Activated T-cell treated with anti-CD3 and anti-CD28 coated beads for 24 hours (primary cell): Measurements from ENCODE around the gene CASP9.
"Not testable (repeated sequence)": the region's sequence is repeated elsewhere in the genome, so short reads cannot be mapped to it uniquely, and the experiment has no call there.

ENCODE experiments used
- DNase-seq: peaks from one replicate; pipeline ENCODE4 v3.0.0-alpha.2; 2020; ENCODE audit warnings: low read depth

Gene CASP9

GRCh38 chr1:15500184-15501178 lies 23.5 kb downstream of the CASP9 start:
- DNase-seq: no peak

DNA sequence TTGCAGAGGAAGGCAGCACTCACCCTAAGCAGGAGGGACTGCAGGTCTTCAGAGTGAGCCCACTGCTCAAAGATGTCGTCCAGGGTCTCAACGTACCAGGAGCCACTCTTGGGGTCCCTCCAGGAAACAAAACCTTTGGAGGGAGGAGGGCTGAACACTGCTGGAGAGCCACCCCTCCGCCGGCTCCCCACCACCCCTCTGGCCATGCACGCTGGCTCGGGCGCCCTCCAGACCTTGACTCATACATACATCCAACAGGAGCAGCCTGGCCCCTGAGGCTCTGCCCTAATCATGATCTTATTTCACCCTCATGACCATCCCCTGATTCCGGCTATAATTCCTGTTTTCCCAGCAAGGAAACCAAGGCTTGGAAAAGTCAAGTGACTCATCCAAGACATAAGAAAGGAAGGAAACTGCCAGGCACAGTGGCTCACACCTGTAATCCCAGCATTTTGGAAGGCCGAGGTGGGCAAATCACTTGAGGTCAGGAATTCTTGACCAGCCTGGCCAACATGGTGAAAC lies 30.1 kb downstream of the CASP9 start:
- DNase-seq: no peak

- no peak for DNase-seq
Measured at GRCh38 chr1:15492596-15492995, 31.4 kb downstream of the CASP9 start.

DNA sequence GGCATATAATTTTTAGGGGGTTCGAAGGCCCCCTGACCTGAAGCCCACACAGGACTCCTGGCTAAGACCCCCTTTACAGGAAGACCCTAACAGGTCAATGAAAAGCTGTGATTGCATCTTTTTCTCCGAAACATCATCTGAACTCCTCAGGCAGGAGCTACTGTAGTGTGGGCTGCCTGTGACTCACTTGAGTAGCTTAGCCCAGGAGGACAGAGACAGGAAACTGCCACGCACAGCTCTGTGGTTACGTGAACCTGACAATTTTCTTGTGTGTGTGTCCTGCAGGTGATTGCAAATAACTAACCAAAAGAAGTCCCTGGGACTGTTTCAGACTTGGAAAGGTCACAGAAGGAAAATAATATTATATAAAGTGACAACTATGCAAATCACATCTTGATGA lies 33.0 kb downstream of the CASP9 start:
- not testable (repeated sequence) for DNase-seq

DNA sequence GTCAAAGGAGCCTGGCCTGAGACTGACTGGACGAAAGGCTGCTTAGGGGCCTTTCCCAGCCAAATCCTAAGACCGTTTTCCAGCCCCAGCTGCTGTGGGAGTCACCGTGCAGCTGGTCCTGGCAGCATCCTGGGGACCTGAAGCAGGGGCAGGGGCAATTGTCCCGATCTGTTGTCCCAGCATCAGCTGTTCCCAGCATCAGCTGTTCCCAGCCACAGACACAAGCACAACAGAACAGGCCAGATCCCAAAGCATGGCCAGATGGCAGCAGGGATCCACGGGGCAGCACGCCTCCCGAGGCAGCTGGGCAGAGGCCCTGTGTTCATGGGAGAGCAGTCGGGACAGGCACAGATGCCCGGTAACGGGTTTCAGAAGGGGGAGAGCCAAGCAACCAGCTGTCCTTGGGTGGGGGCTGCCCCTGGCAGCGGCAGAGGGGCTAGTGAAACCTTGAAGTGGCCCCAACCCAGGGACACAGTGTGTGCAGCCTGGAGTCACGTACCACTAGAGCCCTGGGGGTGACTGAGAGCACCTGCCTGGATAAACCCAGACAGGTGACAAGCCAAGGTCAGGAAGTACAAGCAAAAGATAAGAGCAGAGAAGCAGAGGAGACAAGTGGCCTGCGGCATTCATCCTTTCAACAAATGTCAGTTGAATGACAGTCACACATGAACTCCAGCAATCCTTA lies 34.8 kb downstream of the CASP9 start:
- no peak for DNase-seq

- DNase-seq: no peak
Measured at GRCh38 chr1:15488371-15488770, 35.6 kb downstream of the CASP9 start.

- not testable (repeated sequence) for DNase-seq
Measured at GRCh38 chr1:15486844-15487610, 37.0 kb downstream of the CASP9 start.

GRCh38 chr1:15485636-15486035 lies 38.4 kb downstream of the CASP9 start:
- no peak for DNase-seq

DNA sequence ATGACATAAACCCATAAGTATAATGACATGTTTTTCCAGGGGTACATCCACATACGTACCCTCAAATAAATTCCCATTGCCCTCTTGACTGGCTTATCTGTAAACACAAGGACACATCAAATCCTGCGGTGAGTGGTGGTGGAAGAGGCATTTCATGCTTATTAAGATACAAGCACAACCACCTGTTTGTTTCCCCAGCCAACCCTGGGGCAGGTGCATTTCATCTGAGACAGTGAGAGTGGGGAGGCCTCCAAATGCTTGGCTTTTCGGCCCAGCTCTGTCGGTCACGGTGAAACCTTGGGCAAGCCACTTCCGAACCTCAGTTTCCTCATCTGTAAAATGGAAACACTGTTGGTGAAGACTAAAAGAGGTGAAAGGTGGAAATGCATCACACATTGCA lies 39.6 kb downstream of the CASP9 start:
- not testable (repeated sequence) for DNase-seq

- DNase-seq: no peak
Measured at GRCh38 chr1:15483971-15484370, 40.0 kb downstream of the CASP9 start.

DNA sequence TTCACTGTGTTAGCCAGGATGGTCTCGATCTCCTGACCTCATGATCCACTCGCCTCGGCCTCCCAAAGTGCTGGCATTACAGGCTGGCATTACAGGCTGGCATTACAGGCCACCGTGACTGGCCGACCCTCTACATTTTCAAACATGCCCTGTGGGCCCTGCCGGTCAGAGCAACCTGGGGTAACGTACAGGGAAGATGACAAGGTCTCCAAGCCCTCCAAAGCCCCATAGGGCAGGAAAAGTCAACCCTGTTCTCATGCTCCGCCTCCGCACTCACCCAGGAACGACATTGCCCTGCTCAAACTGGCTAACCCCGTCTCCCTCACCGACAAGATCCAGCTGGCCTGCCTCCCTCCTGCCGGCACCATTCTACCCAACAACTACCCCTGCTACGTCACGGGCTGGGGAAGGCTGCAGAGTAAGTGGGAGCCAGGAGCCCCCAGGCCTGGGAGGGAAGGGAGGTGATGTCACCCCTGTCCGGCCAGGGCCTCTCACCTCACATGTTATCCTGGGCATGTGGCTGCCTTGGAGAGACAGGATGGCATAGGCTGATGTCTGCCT lies 41.0 kb downstream of the CASP9 start:
- not testable (repeated sequence) for DNase-seq

- not testable (repeated sequence) for DNase-seq
Measured at GRCh38 chr1:15482455-15482854, 41.6 kb downstream of the CASP9 start.

DNA sequence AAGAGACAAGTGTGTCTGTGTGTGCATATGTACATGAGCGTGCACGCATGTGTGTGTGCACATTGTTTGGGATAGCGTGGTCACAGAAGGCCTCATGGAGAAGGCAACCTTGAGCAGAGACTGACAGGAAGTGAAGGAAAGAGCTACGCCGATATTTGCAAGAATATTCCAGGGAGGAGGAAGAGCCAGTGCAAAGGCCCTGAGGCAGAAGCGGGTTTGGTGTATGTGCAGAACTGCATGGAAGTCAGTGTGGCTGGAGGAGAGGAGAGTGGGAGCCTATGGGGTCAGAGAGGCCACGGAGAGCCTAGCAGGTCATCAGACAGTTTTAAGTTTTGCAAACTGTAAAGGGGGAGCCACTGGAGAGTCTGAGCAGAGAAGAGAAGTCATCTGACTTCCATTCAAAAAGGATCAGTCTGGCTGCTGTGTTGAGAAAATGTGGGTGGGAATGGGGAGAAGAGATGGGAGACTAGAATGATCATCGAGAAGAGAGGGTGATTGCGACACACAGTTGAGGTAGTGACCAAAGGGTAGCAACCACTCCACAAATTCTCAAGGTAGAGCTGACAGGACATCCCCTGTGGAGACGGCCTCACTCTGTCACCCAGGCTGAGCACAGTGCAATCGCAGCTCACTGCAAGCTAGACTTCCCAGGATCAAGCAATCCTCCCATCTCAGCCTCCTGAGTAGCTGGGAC lies 44.2 kb downstream of the CASP9 start:
- DNase-seq: no peak

DNA sequence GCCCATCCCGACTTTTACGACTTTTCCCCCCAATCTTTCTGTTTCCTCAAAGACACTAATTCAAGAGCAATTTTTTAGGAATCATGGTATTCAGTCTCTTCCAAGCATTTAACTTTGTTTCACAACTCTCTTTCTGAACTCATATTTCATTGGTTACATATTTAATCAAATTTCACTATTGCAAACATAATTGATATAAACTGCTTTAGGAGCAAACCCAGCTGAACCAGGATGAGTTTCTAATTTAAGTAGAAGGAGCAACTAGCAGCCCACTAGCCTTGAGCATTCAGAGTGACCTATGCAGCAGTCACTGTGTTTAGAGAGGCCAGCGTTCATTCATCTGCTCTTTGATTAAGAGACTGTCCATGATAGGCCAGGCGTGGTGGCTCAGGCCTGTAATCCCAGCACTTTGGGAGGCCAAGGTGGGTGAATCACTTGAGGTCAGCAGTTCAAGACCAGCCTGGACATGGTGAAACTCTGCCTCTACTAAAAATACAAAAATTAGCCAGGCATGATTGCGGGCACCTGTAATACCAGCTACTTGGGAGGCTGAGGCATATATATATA lies 46.3 kb downstream of the CASP9 start:
- DNase-seq: no peak

- DNase-seq: no peak
Measured at GRCh38 chr1:15476927-15477326, 47.1 kb downstream of the CASP9 start.

- no peak for DNase-seq
Measured at GRCh38 chr1:15475752-15476314, 48.2 kb downstream of the CASP9 start, which contains the start of gene CELA2B. TSS of gene CELA2B (plus strand) at chr1:15476104. CDS start at chr1:15476126, 22 bp downstream.

- no peak for DNase-seq
Measured at GRCh38 chr1:15472587-15472986, 51.4 kb downstream of the CASP9 start.

DNA sequence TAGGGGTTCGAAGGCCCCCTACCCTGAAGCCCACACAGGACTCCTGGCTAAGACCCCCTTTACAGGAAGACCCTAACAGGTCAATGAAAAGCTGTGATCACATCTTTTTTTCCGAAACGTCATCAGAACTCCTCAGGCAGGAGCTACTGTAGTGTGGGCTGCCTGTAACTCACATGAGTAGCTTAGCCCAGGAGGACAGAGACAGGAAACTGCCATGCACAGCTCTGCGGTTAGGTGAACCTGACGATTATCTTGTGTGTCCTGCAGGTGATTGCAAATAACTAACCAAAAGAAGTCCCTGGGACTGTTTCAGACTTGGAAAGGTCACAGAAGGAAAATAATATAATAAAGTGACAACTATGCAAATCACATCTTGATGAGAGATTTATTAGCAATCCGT lies 52.3 kb downstream of the CASP9 start:
- DNase-seq: not testable (repeated sequence)

- not testable (repeated sequence) for DNase-seq
Measured at GRCh38 chr1:15471067-15471466, 52.9 kb downstream of the CASP9 start.

DNA sequence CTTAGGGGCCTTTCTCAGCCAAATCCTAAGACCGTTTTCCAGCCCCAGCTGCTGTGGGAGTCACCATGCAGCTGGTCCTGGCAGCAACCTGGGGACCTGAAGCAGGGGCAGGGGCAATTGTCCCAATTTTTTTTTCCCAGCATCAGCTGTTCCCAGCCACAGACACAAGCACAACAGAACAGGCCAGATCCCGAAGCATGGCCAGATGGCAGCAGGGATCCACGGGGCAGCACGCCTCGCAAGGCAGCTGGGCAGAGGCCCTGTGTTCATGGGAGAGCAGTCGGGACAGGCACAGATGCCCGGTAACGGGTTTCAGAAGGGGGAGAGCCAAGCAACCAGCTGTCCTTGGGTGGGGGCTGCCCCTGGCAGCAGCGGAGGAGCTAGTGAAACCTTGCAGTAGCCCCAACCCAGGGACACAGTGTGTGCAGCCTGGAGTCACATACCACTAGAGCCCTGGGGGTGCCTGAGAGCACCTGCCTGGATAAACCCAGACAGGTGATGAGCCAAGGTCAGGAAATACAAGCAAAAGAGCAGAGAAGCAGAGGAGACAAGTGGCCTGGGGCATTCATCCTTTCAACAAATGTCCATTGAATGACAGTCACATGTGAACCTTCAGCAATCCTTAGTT lies 54.1 kb downstream of the CASP9 start:
- DNase-seq: not testable (repeated sequence)
